ENCODE results near the gene EIF2B1.

The EIF2B1 gene

DNA sequence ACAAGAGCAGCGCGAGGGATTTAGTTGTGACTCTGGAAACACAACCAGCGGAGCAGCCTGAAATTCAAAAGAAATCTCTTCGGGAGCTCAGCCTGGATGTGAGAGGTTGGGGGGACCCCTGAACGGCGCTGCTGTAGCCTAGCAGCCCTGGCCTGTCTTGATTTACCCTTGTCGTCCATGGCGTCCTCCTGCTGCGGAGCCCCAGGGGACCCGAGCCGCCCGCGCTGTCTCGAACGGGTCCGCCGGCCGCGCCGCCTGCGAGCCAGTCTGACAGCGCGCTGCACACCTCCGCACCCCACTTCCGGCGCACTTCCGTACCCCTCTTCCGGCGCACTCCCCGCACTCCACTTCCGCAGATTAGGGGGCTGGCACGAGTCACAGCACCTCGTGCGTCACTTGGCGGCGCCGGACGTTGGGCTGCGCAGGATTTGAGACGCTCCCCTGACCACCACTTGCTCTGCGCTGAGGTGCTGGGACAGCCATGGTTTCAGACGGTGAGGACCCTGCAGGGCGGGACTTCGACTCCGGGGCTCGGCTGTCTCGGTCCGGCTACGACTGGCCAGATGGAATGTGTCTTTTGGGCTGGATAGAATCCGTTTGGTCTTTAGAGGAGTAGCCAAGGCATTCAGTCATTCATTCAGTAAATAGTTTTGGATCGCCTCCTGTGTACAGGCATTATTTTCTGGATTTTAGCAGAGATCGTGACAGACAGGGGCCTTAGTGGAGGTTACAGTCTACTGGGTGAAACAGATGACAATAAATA, at the start of gene EIF2B1, which contains the start of gene GTF2H3:
Gene EIF2B1 (minus strand): TSS at position 308 of the 763 bp plus-strand sequence. CDS start 129 bp downstream, at position 179.
Gene GTF2H3 (plus strand): TSS at position 451 of the 763 bp plus-strand sequence. CDS start 31 bp downstream, at position 482.
- peak; percentile 95 for DNase-seq

DNA sequence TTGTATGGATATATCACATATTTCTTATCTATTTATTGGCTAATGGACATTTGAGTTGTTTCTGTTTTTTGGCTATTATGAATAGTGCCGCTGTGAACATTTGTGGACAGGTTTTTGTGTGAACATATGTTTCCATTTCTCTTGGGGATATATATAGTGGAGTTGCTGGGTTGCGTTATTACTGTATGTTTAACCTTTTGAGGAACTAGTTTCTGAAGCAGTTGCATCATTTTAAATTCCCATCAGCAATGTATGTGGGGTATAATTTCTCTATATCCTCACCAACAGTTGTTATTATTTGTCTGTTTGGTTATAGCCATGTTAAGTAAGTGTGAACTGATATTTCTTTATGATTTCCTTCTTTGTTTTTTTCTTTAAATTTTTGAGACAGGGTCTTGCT, 48.1 kb upstream of the EIF2B1 start:
- no peak for DNase-seq

DNA sequence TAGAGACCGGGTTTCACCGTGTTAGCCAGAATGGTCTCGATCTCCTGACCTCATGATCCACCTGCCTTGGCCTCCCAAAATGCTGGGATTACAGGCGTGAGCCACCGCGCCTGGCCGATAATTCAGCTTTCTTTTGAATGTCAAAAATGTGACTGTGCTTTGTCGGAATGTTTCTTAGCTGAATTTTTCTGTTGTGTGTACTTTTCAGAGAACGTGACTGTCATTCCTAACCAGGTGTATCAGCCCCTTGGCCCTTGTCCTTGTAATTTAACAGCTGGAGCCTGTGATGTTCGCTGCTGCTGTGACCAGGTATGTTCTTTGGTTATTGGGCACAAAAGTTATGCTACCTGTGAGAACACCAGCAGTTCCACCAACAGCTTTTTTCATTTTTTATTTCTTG, 45.5 kb upstream of the EIF2B1 start:
- no peak for DNase-seq

DNA sequence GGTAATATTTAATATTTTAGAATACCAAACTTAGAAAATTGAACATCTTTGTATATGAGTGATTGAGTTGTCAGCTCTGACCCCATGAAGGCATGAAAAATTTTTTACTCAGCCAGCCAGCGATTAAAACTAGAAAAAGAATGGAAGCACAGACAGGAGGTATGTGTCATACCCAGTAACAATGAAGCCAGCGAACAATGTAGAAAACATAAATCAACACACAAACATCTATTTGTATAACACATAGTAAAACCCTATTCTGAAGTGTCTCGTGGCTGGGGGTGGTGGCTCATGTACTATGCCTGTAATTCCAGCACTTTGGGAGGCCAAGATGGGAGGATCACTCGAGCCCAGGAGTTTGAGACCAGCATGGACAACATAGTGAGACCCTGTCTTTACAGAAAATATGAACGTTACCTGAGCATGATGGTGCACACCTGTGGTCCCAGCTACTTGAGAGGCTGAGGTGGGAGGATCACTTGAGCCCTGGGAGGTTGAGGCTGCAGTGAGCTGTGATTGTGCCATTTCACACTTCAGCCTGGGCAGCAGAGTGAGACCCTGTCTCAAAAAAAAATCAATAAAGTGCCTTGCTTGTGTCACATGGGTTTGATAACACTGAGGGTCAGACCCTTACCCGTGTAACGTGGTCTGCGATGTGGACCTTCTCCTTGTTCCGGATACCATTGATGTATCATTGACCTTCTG, 43.3 kb upstream of the EIF2B1 start:
- DNase-seq, result no peak

DNA sequence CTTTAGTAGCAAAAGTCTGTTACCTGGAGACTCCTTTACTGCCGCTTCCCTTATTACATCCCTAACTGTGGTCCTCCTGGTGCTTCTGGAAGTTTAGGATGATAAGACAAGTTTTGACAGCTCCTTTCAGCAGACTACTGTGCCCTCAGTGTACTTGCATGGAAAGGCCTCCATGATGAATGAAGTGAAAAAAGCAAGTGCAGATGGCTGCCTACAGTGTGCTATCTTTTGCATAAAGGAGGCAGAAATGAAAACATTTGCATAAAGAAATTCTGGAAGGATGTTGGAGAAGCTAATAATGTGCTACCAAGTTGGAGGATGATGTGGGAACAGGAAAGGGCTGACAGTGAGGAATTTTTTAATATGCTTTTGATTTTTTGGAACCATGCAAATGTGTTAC, 42.0 kb upstream of the EIF2B1 start:
- DNase-seq, result no peak

DNA sequence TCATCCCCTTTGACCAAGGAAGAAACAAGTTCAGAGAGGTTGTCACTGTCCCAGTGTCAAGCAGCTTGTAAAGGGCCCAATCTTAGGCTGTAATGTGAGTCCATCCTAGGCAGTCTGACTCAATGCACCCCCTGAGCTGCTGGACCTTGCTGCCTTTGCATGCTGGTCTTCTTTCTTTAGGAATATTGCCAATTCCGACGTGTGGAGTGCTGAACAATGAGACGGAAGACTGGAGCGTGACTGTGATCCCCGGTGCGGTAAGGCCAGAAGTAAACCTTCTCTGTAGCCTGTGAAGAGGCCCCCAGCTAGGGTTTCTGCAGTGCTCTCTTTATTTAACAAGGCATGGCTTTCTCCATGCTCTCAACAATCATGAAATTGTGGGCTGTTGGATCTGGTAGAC, 38.4 kb upstream of the EIF2B1 start:
- DNase-seq, result no peak

DNA sequence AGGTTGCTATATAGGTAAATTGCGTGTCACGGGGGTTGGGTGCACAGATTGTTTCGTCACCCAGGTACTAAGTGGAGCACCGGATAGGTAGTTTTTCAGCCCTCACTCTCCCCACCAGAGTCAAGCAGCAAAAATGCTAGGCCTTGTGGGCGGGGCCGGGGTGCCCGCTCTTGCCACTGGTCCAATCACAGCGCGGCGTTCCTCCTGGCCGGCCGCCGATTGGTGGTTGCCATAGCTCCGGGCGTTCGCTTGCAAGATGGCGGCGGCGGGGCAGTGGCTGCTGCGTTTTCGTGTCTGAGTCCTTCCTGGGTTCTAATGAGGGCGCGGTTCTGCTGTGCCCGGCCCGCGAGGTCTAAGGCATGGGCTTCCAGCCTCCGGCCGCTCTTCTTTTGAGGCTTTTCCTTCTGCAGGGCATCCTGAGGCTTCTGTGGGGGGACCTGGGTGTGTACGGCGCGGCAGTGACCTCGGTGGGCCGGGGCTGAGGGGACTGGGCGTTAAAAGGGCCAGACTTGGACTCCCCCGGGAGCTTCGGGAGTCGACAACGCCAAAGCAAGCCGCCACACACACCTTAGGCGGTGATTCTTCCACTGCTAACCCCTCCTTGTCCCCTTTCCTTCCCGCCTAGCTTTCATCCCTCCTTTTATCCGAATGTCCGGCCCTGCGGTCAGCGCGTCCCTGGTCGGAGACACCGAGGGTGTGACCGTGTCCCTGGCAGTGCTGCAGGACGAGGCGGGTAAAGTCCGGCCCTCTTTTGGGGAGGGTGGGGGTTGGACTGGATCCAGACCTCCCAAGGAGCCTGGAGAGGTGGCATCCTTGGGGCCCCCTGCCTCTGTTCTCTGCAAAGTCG, 37.6 kb upstream of the EIF2B1 start, which contains the start of gene TCTN2:
Gene TCTN2 (plus strand): TSS at position 232 of the 847 bp plus-strand sequence. CDS start 128 bp downstream, at position 360.
- peak; percentile 94 for DNase-seq

DNA sequence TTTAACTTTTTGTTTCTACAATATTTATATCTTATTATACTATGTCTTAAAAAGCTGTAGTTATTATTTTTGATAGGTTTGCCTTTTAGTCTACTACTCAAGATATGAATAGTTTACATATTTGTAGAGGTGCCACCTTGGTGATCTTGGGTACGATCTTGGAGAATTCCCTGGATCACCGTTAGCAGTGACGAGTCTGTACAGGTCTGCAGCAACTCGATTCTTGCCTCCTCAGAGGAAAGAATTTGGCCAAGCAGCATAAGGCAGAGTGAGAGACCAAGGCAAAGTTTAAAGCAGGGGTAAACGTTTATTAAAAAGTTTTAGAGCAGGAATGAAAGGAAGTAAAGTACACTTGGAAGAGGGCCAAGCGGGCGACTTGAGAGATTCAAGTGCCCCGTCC, 34.3 kb upstream of the EIF2B1 start:
- no peak for DNase-seq

DNA sequence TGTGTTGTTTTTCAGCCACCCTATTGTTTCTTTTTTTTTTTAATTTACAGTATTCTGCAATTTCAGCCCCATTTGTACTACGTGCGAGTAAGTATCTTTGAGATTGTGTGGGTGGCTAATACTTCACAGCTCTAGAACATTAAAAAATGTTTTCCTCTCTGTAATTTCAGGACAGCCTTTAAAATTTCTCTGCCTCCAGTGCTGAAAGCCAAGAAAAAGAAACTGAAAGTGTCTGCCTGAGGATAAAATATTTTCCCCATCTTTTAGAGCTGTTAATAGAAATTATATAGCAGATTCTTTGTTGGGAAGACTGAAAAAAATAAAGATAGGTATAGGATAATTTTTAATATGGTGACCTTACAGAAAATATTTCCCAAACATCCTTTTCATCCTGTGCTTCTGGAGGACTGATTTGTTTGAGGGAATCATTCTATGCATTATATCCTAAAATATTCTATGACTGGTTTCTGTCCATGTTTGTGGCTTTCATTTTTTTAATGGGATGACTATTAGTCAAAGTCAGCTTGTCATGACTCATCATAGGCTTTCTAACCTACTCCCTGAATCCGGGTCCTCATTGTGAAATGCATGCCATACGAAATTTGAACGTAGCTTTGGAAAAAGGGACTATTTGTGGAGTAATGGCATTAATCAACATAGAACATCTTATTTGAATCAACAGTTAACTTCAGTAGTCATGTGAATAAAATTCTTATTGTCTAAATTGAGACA, 26.7 kb upstream of the EIF2B1 start:
- DNase-seq, result no peak

DNA sequence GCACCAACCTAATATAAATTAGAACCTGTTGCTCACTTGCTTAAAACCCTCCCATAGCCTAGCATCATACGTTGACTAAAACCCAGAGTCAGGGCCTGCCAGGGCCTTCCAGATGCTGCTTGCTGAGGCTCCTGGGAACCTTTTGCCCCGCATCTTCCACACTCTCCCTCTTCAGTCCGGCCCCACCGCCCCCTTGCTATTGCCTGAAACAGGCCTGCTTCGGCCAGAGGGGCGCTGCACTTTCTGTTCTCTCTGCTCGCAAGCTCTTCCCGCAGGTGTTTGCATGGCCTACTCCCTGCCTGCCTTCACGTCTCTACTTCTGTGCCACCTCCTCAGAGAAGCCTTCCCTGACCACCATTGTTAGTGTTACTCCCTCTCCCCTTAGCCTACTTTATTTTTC, 23.7 kb upstream of the EIF2B1 start:
- DNase-seq, result no peak

DNA sequence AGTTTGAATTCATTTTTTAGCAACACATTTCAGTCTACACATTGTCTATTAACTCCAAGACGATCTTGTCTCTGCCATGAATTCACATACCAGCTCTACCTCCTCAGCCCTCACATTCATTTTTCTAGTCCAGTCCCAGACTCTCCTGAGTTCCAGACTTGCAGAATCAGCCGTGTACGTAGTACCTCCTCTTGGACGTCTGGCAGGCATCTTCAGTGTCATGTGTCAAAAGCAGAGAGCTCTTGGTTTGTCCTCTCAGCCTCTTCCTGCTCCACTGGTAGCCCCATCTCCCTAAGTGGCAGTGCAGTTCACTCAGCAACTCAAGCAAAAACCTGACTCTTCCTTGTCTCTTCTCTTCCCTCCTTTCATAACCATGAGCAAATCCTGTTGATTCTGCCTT, 22.9 kb upstream of the EIF2B1 start:
- no peak for DNase-seq

DNA sequence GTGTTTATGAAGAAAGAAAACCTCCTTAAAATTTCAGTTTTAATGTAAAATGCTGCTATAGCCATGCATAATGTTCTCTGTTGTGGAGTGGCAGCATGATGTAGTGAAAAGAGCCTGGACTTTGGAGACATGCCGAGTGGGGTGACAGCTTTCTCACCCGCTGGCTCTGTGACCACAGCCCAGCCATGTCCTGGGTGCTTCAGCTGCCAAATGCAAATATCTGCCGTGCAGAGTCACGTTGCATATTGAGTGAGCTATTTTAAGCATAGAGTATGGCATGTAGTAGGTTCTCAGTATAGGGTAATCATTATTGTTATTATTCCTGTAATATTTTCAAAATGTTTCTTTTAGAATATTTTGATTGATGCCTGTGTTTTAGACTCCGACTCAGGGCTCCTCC, 21.9 kb upstream of the EIF2B1 start:
- DNase-seq, result no peak

DNA sequence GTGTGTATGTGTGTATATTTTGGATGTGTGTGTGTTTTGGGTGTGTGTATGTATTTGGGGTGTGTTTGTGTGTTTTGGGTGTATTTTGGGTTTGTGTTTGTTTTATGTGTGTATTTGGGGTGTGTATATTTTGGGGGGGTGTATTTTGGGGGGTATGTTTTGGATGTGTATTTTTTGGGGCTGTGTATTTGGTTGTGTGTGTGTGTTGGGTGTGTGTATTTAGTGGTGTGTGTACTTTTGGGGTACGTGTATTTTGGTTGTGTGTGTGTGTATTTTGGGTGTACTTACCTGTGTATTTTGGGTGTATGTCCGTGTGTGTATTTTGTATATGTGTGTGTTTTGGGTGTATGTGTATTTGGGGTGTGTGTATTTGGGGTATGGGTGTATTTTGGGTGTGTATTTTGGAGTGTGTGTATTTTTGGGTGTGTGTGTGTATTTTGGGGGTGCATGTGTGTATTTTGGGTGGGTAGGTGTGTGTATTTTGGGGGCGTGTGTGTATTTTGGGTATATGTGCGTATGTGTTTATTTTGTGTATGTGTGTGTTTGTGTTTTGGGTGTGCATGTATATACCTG, 20.7 kb upstream of the EIF2B1 start:
- no peak for DNase-seq

DNA sequence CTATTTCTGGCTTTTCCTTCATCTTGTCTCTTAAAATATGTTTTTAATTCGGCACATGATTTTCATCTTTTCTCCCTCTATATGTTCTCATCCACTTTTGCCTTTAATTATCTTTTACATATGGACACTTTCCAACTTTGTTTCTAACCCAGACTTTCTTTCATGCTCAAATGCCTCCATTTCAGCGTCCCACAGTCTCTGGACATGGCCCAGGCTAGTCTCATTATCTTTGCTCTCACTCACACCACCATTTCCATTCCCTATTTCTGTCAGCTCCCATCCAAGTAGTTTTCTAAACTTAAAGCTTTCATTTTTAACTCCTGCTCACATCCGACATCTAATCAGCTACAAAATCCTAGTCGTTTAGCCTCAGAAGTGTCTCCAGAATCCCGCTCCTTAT, 14.9 kb upstream of the EIF2B1 start:
- no peak for DNase-seq

DNA sequence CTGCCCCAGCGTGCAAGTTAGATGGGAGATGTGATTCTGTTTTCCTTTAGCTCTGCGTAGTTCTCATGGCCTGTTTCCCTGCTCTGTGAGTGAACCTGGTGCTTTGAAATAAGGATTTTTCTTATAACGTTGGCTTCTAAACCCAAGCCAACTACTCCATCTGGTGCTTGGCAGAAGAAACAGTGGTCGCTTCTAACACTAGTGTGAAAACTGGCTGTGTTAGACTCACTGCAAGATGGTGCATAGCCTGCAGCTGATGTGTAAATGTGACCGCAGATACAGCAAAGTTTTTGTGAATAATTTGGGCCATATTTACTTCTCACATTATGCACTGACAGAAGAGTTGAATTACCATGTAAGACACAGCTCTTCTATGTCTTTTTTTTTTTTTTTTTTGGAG, 12.4 kb upstream of the EIF2B1 start:
- no peak for DNase-seq

DNA sequence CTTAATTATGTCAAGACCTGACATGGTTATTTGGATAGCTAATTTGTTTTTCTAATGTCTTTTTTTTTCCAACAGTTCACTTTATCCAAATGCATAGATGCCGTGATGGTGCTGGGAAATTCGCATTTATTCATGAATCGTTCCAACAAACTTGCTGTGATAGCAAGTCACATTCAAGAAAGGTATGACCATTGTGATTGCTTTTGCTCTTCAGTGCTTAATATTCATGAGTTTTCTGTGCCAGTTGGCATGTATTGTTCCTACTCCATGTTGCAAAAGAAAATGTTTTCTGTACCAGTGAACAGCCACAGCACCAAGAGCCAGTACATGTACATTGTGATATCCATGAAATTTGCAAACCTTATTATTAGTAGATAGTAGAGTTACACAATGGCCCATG, 11.9 kb upstream of the EIF2B1 start:
- DNase-seq, result no peak

DNA sequence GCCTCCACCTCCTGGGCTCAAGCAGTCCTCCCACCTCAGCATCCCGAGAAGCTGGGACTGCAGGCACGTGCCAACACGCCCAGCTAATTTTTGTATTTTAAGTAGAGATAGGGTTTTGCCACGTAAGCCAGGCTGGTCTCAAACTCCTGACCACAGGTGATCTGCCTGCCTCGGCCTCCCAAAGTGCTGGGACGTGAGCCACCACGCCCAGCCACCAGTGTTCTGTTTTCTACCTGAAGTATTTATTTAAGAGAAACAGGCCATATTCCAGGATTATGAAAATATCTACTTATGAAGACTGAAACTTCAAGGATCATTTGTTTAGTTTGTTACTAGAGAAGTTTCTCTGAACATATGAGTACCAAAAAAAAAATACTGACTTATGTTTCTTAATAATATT, 10.4 kb upstream of the EIF2B1 start:
- DNase-seq, result no peak

DNA sequence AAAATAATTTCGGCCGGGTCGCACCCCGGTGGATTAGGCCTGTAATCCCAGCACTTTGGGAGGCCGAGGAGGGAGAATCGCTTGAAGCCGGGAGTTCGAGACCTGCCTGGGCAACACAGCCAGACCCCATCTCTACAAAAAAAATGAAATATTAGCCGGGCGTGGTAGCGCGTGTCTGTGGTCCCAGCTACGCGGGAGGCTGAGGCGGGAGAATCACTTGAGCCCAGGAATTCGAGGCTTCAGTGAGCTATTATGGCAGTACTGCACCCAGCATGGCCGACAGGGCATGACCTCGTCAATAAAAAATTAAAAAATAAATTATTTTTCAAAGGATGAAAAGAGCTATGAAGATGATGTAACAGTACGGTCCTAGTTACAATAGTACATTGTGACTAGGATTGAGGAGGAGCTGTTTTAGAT, 666 bp upstream of the EIF2B1 start:
- DNase-seq, result no peak

DNA sequence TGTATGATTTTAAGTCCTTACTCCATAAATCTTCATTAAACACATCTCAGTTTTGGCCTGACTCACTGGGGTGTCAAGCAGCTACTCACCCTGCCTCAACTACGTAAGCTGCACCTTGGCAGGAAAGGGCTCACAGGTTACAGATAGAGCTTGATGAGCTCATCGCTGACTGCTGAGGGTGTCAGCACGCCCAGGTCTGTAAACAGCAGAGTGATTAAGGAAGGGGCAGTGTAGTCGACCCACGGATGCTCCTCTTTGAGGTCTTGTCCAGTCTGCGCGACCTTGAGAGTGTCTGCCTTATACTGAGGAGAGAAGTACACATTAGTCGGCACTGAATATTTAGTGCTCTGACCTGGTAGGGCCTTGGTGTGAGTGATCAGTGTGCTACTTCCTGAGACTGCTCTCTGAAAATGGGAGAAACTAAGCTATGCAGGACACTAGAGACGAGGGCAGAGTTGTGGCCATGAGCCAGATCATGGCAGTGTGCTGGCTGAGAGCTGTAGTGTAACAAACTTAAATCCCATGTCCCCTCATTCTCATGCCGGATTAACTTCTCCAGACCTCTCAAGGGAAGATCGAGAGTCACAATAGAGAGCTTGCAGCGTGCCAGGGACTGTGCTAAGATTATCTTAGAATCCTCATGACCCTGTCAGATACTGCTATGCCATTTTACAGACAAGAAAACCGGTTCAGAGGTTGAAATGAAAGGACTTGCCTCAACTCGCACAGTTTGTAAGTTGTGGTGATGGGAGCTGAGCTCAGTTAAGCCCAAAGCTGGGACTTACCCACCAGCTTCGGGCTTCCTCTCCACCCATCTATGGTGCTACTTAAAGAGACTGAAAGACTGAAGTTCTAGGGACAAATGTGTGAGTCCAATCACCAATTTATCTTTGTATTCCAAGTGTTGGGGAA, 11.6 kb downstream of the EIF2B1 start:
- DNase-seq, result no peak

DNA sequence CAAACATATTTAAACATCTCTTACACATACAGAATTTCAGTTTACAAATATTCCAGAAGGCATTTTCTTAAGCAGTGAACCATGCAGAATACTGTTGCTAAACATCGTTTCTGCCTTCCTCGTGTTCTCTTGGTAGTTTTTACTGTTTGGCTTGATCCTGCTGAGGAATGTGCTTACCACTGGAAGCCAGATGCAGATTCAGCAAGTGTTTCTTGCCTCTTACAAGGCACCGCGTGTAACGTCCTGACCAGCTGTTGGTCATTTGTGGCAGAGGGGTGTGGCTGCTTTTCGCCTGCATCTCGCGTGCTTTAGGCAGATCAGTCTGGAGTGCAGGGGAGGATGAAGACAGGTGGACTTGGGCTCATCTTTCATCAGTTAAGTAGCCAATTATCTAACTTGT, 12.4 kb downstream of the EIF2B1 start:
- DNase-seq, result no peak

DNA sequence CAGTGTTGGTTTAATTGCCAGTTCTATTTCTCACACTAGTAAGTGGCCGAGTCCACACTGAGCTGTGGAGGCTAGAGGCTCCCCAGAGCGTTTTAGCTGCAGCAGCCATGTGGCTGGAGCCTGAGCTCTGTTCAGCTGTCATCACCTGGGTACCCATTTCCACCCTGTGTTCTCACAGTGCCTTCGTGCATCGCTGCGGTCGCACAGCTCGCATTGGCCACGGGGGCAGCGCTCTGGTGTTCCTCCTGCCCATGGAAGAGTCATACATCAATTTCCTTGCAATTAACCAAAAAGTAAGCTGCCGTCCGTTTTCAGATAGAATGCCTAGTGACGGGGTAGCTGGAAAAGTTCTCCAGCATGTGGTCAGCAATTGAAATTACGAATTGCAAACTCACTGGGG, 15.9 kb downstream of the EIF2B1 start:
- no peak for DNase-seq

All from stimulated activated CD4-positive, alpha-beta T cell treated with anti-CD3 and anti-CD28 coated beads, Interleukin-12 subunit alpha, Interleukin-12 subunit beta, amount 100 ng/mL, for 4 hours (primary cell).